SKM-1 (cell line): Measurements from ENCODE around the gene EN1.

Source experiments
- DNase-seq: peaks from one replicate; lab custom pipeline; 2025; ENCODE audit not compliant: unreplicated experiment; lab: John Stamatoyannopoulos, UW

EN1 gene

GRCh38 chr2:118844261-118845004 is 3.0 kb downstream of the EN1 start:
- DNase-seq: no peak

GRCh38 chr2:118843483-118844132 is 3.8 kb downstream of the EN1 start:
- DNase-seq: no peak

- DNase-seq: no peak
These were observed 4.6 kb downstream of the EN1 start for GRCh38 chr2:118842661-118843482.

- DNase-seq: no peak
These were observed 5.5 kb downstream of the EN1 start for GRCh38 chr2:118841828-118842461.

GRCh38 chr2:118841450-118841827 is 6.0 kb downstream of the EN1 start:
- DNase-seq: no peak

GRCh38 chr2:118838741-118839455 is 8.6 kb downstream of the EN1 start:
- no peak for DNase-seq

GRCh38 chr2:118837621-118838020 is 9.8 kb downstream of the EN1 start:
- DNase-seq: no peak

GRCh38 chr2:118837067-118837466 is 10.4 kb downstream of the EN1 start:
- DNase-seq: no peak

- no peak for DNase-seq
These were observed 11.0 kb downstream of the EN1 start for GRCh38 chr2:118836411-118836930.

GRCh38 chr2:118835746-118836410 is 11.6 kb downstream of the EN1 start:
- DNase-seq: no peak

GRCh38 chr2:118834901-118835745 is 12.3 kb downstream of the EN1 start:
- DNase-seq: no peak

GRCh38 chr2:118834440-118834810 is 13.0 kb downstream of the EN1 start:
- no peak for DNase-seq

GRCh38 chr2:118833716-118834439 is 13.6 kb downstream of the EN1 start:
- no peak for DNase-seq

GRCh38 chr2:118832791-118833715 is 14.4 kb downstream of the EN1 start:
- DNase-seq: no peak

- DNase-seq: no peak
These were observed 15.2 kb downstream of the EN1 start for GRCh38 chr2:118832071-118832790.

GRCh38 chr2:118830881-118831280 is 16.6 kb downstream of the EN1 start:
- no peak for DNase-seq

- no peak for DNase-seq
These were observed 17.3 kb downstream of the EN1 start for GRCh38 chr2:118830118-118830517.
